ENCODE data around the gene PRKAG2.

DNA sequence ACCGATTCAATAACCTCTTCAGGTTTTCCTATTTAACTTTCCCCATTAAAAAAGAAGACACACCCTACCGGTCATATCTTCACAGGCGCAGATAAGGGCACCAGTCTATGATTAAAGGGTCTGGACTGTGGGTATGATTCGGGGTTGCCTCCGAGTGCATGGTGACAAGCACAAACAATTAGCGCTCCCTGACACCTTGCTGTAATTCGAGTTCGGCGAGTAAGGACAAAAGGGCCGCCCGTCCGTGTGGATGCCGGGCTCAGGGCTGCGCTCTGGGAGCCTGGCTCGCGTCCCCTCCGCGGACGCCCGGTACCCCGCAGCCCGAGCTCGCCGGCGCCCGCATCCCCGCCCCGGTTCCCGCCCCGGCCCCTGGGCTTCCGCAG lies 245.4 kb downstream of the PRKAG2 start:
- TF ChIP-seq POLR2A (IDR thresholded peaks at IDR 0.05), result no peak
- TF ChIP-seq, protein P1, sequence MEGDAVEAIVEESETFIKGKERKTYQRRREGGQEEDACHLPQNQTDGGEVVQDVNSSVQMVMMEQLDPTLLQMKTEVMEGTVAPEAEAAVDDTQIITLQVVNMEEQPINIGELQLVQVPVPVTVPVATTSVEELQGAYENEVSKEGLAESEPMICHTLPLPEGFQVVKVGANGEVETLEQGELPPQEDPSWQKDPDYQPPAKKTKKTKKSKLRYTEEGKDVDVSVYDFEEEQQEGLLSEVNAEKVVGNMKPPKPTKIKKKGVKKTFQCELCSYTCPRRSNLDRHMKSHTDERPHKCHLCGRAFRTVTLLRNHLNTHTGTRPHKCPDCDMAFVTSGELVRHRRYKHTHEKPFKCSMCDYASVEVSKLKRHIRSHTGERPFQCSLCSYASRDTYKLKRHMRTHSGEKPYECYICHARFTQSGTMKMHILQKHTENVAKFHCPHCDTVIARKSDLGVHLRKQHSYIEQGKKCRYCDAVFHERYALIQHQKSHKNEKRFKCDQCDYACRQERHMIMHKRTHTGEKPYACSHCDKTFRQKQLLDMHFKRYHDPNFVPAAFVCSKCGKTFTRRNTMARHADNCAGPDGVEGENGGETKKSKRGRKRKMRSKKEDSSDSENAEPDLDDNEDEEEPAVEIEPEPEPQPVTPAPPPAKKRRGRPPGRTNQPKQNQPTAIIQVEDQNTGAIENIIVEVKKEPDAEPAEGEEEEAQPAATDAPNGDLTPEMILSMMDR (IDR thresholded peaks at IDR 0.05), result peak in 1 of 6 experiments; percentile 9
